NCI-H2029 treated with DMSO at 0.1 percent for 48 hours (cell line): ENCODE measurements around the gene FHAD1.
"Not testable (repeated sequence)": the region's sequence is repeated elsewhere in the genome, so short reads cannot be mapped to it uniquely, and the experiment has no call there.

Experiments used
- DNase-seq: peaks from one replicate; lab custom pipeline; 2025; lab: John Stamatoyannopoulos, UW

The FHAD1 gene

GRCh38 chr1:15418806-15419515 is 171.9 kb downstream of the FHAD1 start:
- peak; percentile 25 for DNase-seq

GRCh38 chr1:15420853-15421465 is 173.9 kb downstream of the FHAD1 start:
- no peak for DNase-seq

GRCh38 chr1:15422871-15423270 is 175.8 kb downstream of the FHAD1 start:
- DNase-seq, result no peak

- DNase-seq, result no peak
Measured at GRCh38 chr1:15423355-15424077, 176.5 kb downstream of the FHAD1 start.

- peak; percentile 93 for DNase-seq
Measured at GRCh38 chr1:15424146-15424667, 177.2 kb downstream of the FHAD1 start.

- no peak for DNase-seq
Measured at GRCh38 chr1:15424981-15425380, 178.0 kb downstream of the FHAD1 start.

- no peak for DNase-seq
Measured at GRCh38 chr1:15425521-15425920, 178.5 kb downstream of the FHAD1 start.

GRCh38 chr1:15425958-15426357 is 178.9 kb downstream of the FHAD1 start:
- DNase-seq, result no peak

GRCh38 chr1:15426492-15427279 is 179.7 kb downstream of the FHAD1 start:
- no peak for DNase-seq

- no peak for DNase-seq
Measured at GRCh38 chr1:15427280-15427666, 180.2 kb downstream of the FHAD1 start.

- DNase-seq, result not testable (repeated sequence)
Measured at GRCh38 chr1:15428252-15428651, 181.2 kb downstream of the FHAD1 start.

- no peak for DNase-seq
Measured at GRCh38 chr1:15428815-15429435, 181.9 kb downstream of the FHAD1 start.

- DNase-seq, result no peak
Measured at GRCh38 chr1:15429701-15430149, 182.7 kb downstream of the FHAD1 start.

GRCh38 chr1:15430787-15431570 is 184.0 kb downstream of the FHAD1 start:
- DNase-seq, result no peak

- DNase-seq, result no peak
Measured at GRCh38 chr1:15431571-15431948, 184.5 kb downstream of the FHAD1 start.

- no peak for DNase-seq
Measured at GRCh38 chr1:15432324-15432723, 185.3 kb downstream of the FHAD1 start.

GRCh38 chr1:15433471-15433870 is 186.4 kb downstream of the FHAD1 start:
- DNase-seq, result no peak

GRCh38 chr1:15434739-15435138 is 187.7 kb downstream of the FHAD1 start:
- not testable (repeated sequence) for DNase-seq

- no peak for DNase-seq
Measured at GRCh38 chr1:15435239-15436077, 188.4 kb downstream of the FHAD1 start.
